GM10266 (cell line): ENCODE data around the gene PIK3R1.

Experiments used
- DNase-seq: peaks from one replicate; pipeline ENCODE4 v3.0.0; 2012; ENCODE audit errors: extremely low spot score
- CTCF ChIP-seq: IDR thresholded peaks from 2 replicates; pipeline ENCODE4 v1.5.1; 2012; ENCODE audit warnings: mild to moderate bottlenecking, low read depth; ENCODE audit not compliant: control insufficient read depth, insufficient read depth; ENCODE audit errors: missing control alignments

PIK3R1 gene

GRCh38 chr5:68176802-68177479 lies 38.6 kb upstream of the PIK3R1 start:
- no peak for DNase-seq
- no peak for TF ChIP-seq CTCF

- no peak for DNase-seq
- no peak for TF ChIP-seq CTCF
Measured at GRCh38 chr5:68177676-68178075, 37.9 kb upstream of the PIK3R1 start.

- no peak for TF ChIP-seq CTCF
Measured at GRCh38 chr5:68178579-68178978, 37.0 kb upstream of the PIK3R1 start.

GRCh38 chr5:68180121-68181038 lies 35.2 kb upstream of the PIK3R1 start:
- no peak for TF ChIP-seq CTCF
- DNase-seq, result no peak

More at GRCh38 chr5:68178579-68178978, 37.0 kb upstream of the PIK3R1 start:
- DNase-seq, result no peak

GRCh38 chr5:68181039-68181599 lies 34.4 kb upstream of the PIK3R1 start:
- no peak for TF ChIP-seq CTCF
- DNase-seq, result no peak

GRCh38 chr5:68182094-68182493 lies 33.5 kb upstream of the PIK3R1 start:
- DNase-seq, result no peak
- TF ChIP-seq CTCF, result no peak
